ENCODE data around the gene DKKL1. TPM values are rescaled to one million over a fixed set of nuclear protein-coding genes. Genes with fewer than 3 reads are reported as not detected.
"Not testable (repeated sequence)": the region's sequence is repeated elsewhere in the genome, so short reads cannot be mapped to it uniquely, and the experiment has no call there.

The DKKL1 gene
- total RNA-seq, 4 donors from 2014 or later: 2.2 TPM; not detected in 3

- Histone ChIP-seq H3K4me1 (no peaks in the 10 kb centered on the region), H3K36me3 (no peaks in the 10 kb centered on the region), H3K9me3 (no peaks in the 10 kb centered on the region), H3K4me3 (no peak overlapping the region), H3K27me3 (no peaks in the 10 kb centered on the region), H3K27ac (no peak overlapping the region)
- TF ChIP-seq POLR2A (IDR thresholded peaks at IDR 0.05): no peak
- TF ChIP-seq EP300 (IDR thresholded peaks at IDR 0.05; ENCODE audit: low read depth): no peak
- no peak for TF ChIP-seq CTCF (IDR thresholded peaks at IDR 0.05)
- no peak for TF ChIP-seq POLR2AphosphoS5 (IDR thresholded peaks at IDR 0.05)
- no peak for DNase-seq
- intact Hi-C loops (cut with DNase I; ENCODE audit: low total_unique reads) (no loop called here), in situ Hi-C loops (cut with MboI; ENCODE audit: low pct_ligation_motif_present in 1 of 4, low pct_unique_long_range_greater_than_20kb in 1 of 4, low sequenced_read_pairs in 3 of 4) (no loop called here)
- 88 to 100% methylated on average over 2 of the region's 2 CpGs for WGBS, 2 donors (ENCODE audit: low coverage in 1 of 2)
Observed at GRCh38 chr19:49328741-49329140, 34.9 kb upstream of the DKKL1 start.

- 86 to 100% methylated on average over 2 to 4 of the region's 4 CpGs for WGBS, 2 donors (ENCODE audit: low coverage in 1 of 2)
- H3K27me3 ChIP-seq: not testable (repeated sequence)
Observed at GRCh38 chr19:49331187-49331586, 32.5 kb upstream of the DKKL1 start.

GRCh38 chr19:49331616-49332055 is 32.0 kb upstream of the DKKL1 start:
- H3K27ac ChIP-seq: no peak overlapping the region

More at GRCh38 chr19:49331187-49331586, 32.5 kb upstream of the DKKL1 start:
- H3K9me3 ChIP-seq; H3K4me1 ChIP-seq; DNase-seq; H3K27ac ChIP-seq; H3K36me3 ChIP-seq; in situ Hi-C loops (cut with MboI; ENCODE audit: low pct_ligation_motif_present in 1 of 4, low pct_unique_long_range_greater_than_20kb in 1 of 4, low sequenced_read_pairs in 3 of 4); intact Hi-C loops (cut with DNase I; ENCODE audit: low total_unique reads); H3K4me3 ChIP-seq: not testable (repeated sequence)

GRCh38 chr19:49332691-49333417 is 30.8 kb upstream of the DKKL1 start:
- H3K4me1 ChIP-seq: peaks cover 0 to 10% (median 0%) of the 10 kb centered on the region in 4 donors
- H3K27ac ChIP-seq; H3K9me3 ChIP-seq; DNase-seq; H3K36me3 ChIP-seq; H3K4me3 ChIP-seq; intact Hi-C loops (cut with DNase I; ENCODE audit: low total_unique reads); in situ Hi-C loops (cut with MboI; ENCODE audit: low pct_ligation_motif_present in 1 of 4, low pct_unique_long_range_greater_than_20kb in 1 of 4, low sequenced_read_pairs in 3 of 4); H3K27me3 ChIP-seq: not testable (repeated sequence)
- 84% methylated on average over 7 to 13 of the region's 13 CpGs for WGBS, 2 donors (ENCODE audit: low coverage in 1 of 2)

More at GRCh38 chr19:49331616-49332055, 32.0 kb upstream of the DKKL1 start:
- no peaks in the 10 kb centered on the region for H3K36me3 ChIP-seq
- no peaks in the 10 kb centered on the region for H3K9me3 ChIP-seq
- 43 to 54% methylated on average over 2 of the region's 2 CpGs for WGBS, 2 donors (ENCODE audit: low coverage in 1 of 2)
- TF ChIP-seq EP300 (IDR thresholded peaks at IDR 0.05; ENCODE audit: low read depth) (no peak), POLR2AphosphoS5 (IDR thresholded peaks at IDR 0.05) (no peak), CTCF (IDR thresholded peaks at IDR 0.05) (no peak), POLR2A (IDR thresholded peaks at IDR 0.05) (no peak)
- in situ Hi-C loops (cut with MboI; ENCODE audit: low pct_ligation_motif_present in 1 of 4, low pct_unique_long_range_greater_than_20kb in 1 of 4, low sequenced_read_pairs in 3 of 4): no loop called here
- peaks cover 0 to 8% (median 0%) of the 10 kb centered on the region in 4 donors for H3K4me1 ChIP-seq
- no peaks in the 10 kb centered on the region for H3K27me3 ChIP-seq
- intact Hi-C loops (cut with DNase I; ENCODE audit: low total_unique reads): no loop called here
- DNase-seq: no peak
- no peak overlapping the region for H3K4me3 ChIP-seq

- WGBS, 2 donors (ENCODE audit: low coverage in 1 of 2): 58 to 79% methylated on average over 2 to 3 of the region's 3 CpGs
- TF ChIP-seq POLR2A (IDR thresholded peaks at IDR 0.05) (no peak), EP300 (IDR thresholded peaks at IDR 0.05; ENCODE audit: low read depth) (no peak)
- Histone ChIP-seq H3K4me1 (peaks cover 0 to 16% (median 3%) of the 10 kb centered on the region in 4 donors), H3K27me3 (no peaks in the 10 kb centered on the region), H3K9me3 (no peaks in the 10 kb centered on the region), H3K4me3 (peak overlapping the region in 1 of 4 donors; percentile 4), H3K36me3 (no peaks in the 10 kb centered on the region), H3K27ac (peak overlapping the region in 2 of 4 donors; percentile 41 to 71)
- intact Hi-C loops (cut with DNase I; ENCODE audit: low total_unique reads): no loop called here
- DNase-seq: no peak
- in situ Hi-C loops (cut with MboI; ENCODE audit: low pct_ligation_motif_present in 1 of 4, low pct_unique_long_range_greater_than_20kb in 1 of 4, low sequenced_read_pairs in 3 of 4): no loop called here
Observed at GRCh38 chr19:49333418-49333805, 30.3 kb upstream of the DKKL1 start.

Measured in transverse colon (tissue), 4 donors.